ENCODE measurements around the gene ABCC4.

DNA sequence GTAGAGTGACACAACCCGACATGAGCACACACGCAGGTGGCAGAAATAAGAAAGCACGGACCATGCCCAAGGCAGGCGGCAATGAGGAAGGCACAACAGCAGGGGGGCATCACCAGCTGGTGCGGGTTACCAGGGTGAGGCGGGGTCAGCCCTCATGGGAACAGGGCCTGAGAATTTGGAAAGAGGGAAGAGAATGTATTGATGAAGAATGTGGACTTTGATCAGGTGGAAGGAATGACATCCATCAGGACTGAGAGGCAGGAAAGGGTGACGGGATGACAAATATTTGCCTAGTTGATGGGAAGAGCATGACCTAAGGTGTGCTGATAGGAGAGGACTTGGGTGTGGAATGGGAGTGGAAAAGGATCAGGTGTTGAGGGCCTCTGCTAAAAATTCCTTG lies 177.5 kb downstream of the ABCC4 start:
- TF ChIP-seq, protein P1, sequence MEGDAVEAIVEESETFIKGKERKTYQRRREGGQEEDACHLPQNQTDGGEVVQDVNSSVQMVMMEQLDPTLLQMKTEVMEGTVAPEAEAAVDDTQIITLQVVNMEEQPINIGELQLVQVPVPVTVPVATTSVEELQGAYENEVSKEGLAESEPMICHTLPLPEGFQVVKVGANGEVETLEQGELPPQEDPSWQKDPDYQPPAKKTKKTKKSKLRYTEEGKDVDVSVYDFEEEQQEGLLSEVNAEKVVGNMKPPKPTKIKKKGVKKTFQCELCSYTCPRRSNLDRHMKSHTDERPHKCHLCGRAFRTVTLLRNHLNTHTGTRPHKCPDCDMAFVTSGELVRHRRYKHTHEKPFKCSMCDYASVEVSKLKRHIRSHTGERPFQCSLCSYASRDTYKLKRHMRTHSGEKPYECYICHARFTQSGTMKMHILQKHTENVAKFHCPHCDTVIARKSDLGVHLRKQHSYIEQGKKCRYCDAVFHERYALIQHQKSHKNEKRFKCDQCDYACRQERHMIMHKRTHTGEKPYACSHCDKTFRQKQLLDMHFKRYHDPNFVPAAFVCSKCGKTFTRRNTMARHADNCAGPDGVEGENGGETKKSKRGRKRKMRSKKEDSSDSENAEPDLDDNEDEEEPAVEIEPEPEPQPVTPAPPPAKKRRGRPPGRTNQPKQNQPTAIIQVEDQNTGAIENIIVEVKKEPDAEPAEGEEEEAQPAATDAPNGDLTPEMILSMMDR (conservative IDR thresholded peaks at IDR 0.05) = no peak
- no peak for TF ChIP-seq EZH2 (IDR thresholded peaks at IDR 0.05; ENCODE audit: low read depth)

Data from PC-9 (cell line).